ENCODE measurements around the gene EEF1AKMT2.
"Not testable (repeated sequence)": the region's sequence is repeated elsewhere in the genome, so short reads cannot be mapped to it uniquely, and the experiment has no call there.

EEF1AKMT2 gene

GRCh38 chr10:124798364-124798763 is 6.7 kb upstream of the EEF1AKMT2 start:
- Mint-ChIP-seq H3K9me3 (no peaks in the 10 kb centered on the region), H3K27me3 (peaks cover 4% of the 10 kb centered on the region), H3K27ac (no peak overlapping the region), H3K36me3 (ENCODE audit: low read depth) (peaks cover 7% of the 10 kb centered on the region), H3K4me3 (no peak overlapping the region), H3K4me1 (ENCODE audit: low read depth) (peaks cover 18% of the 10 kb centered on the region)
- DNase-seq = no peak

DNA sequence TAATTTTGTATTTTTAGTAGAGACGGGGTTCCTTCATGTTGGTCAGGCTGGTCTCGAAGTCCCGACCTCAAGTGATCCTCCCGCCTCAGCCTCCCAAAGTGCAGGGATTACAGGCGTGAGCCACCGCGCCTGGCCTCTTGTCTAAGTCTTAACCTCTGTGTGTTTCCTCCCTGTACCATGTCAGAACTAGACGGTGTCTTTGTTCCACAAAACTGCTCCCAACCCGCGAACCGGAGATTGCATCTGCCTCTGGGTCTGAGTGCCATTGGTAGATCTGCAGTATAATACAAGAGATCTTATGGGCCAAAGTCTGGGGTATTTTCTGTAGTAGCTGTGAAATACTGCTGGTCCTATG is 1.3 kb upstream of the EEF1AKMT2 start:
- H3K9me3 Mint-ChIP-seq = no peaks in the 10 kb centered on the region
- no peaks in the 10 kb centered on the region for H3K27me3 Mint-ChIP-seq
- no peak for DNase-seq
- H3K27ac Mint-ChIP-seq = peak overlapping the region; percentile 97
- H3K4me3 Mint-ChIP-seq = peak overlapping the region; percentile 90
- peaks cover 20% of the 10 kb centered on the region for H3K4me1 Mint-ChIP-seq (ENCODE audit: low read depth)
- peaks cover 26% of the 10 kb centered on the region for H3K36me3 Mint-ChIP-seq (ENCODE audit: low read depth)

DNA sequence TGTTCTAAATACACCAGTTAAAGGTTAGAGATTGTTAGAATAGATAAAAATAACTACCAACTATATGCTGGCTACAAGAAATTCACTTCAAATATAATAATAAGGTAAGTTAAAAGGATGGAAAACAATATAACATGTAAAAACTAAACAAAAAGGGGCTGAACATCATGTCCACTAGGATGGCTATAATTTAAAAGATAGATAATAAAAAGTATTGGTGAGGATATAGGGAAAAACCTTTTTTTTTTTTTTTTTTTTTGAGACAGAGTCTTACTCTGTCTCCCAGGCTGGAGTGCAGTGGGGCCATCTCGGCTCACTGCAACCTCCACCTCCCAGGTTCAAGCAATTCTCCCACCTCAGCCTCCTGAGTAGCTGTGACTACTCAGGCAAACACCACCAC is 8.8 kb downstream of the EEF1AKMT2 start:
- peaks cover 73% of the 10 kb centered on the region for H3K36me3 Mint-ChIP-seq (ENCODE audit: low read depth)
- not testable (repeated sequence) for DNase-seq; H3K27ac Mint-ChIP-seq; H3K4me1 Mint-ChIP-seq (ENCODE audit: low read depth); H3K27me3 Mint-ChIP-seq; H3K4me3 Mint-ChIP-seq; H3K9me3 Mint-ChIP-seq

DNA sequence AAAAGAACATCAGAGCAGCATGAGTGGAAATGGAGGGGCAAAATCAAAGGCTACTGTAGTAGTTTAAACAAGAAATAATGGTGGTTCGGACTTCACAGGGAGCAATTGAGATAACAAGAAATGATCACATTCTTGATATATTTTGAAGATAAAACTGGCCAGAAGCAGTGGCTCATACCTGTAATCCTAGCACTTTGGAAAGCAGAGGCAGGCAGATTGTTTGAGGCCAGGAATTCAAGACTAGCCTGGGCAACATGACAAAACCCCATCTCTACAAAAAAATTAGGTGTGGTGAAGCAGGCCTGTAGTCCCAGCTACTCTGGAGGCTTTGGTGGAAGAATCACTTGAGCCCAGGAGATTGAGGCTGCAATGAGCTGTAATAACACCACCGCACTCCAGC is 22.9 kb downstream of the EEF1AKMT2 start:
- DNase-seq = no peak
- Mint-ChIP-seq H3K36me3 (ENCODE audit: low read depth) (peaks cover 82% of the 10 kb centered on the region), H3K27ac (no peak overlapping the region), H3K9me3 (no peaks in the 10 kb centered on the region), H3K4me3 (no peak overlapping the region), H3K27me3 (no peaks in the 10 kb centered on the region), H3K4me1 (ENCODE audit: low read depth) (no peaks in the 10 kb centered on the region)

GRCh38 chr10:124765256-124765655 is 26.4 kb downstream of the EEF1AKMT2 start:
- DNase-seq = no peak
- H3K27ac Mint-ChIP-seq = no peak overlapping the region
- no peaks in the 10 kb centered on the region for H3K9me3 Mint-ChIP-seq
- no peak overlapping the region for H3K4me3 Mint-ChIP-seq
- peaks cover 74% of the 10 kb centered on the region for H3K36me3 Mint-ChIP-seq (ENCODE audit: low read depth)
- H3K27me3 Mint-ChIP-seq = no peaks in the 10 kb centered on the region
- no peaks in the 10 kb centered on the region for H3K4me1 Mint-ChIP-seq (ENCODE audit: low read depth)

DNA sequence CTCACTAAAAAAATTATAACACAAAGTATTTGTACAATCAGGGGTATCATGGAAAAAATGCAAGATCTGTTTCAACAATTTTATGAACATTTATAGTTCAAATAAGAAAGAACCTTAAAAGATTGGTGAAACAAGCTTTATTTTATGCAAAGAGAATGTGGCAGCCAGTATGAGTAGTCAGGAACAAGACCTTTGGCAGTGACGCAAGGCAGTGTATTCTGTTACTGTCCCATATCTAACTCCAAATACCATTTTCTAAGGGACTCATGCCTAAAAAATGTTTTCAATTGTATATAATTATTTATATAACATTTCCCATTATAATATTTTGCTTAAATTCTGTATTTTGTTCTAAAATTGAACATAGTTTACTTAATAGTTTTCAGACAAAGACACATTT is 28.4 kb downstream of the EEF1AKMT2 start:
- Mint-ChIP-seq H3K4me3 (no peak overlapping the region), H3K4me1 (ENCODE audit: low read depth) (no peaks in the 10 kb centered on the region), H3K36me3 (ENCODE audit: low read depth) (peaks cover 76% of the 10 kb centered on the region), H3K27me3 (no peaks in the 10 kb centered on the region), H3K27ac (no peak overlapping the region), H3K9me3 (no peaks in the 10 kb centered on the region)
- no peak for DNase-seq

GRCh38 chr10:124762281-124762680 is 29.4 kb downstream of the EEF1AKMT2 start:
- H3K27me3 Mint-ChIP-seq = no peaks in the 10 kb centered on the region
- H3K4me1 Mint-ChIP-seq (ENCODE audit: low read depth) = no peaks in the 10 kb centered on the region
- DNase-seq = no peak
- H3K36me3 Mint-ChIP-seq (ENCODE audit: low read depth) = peaks cover 77% of the 10 kb centered on the region
- H3K9me3 Mint-ChIP-seq = no peaks in the 10 kb centered on the region
- no peak overlapping the region for H3K27ac Mint-ChIP-seq
- no peak overlapping the region for H3K4me3 Mint-ChIP-seq

DNA sequence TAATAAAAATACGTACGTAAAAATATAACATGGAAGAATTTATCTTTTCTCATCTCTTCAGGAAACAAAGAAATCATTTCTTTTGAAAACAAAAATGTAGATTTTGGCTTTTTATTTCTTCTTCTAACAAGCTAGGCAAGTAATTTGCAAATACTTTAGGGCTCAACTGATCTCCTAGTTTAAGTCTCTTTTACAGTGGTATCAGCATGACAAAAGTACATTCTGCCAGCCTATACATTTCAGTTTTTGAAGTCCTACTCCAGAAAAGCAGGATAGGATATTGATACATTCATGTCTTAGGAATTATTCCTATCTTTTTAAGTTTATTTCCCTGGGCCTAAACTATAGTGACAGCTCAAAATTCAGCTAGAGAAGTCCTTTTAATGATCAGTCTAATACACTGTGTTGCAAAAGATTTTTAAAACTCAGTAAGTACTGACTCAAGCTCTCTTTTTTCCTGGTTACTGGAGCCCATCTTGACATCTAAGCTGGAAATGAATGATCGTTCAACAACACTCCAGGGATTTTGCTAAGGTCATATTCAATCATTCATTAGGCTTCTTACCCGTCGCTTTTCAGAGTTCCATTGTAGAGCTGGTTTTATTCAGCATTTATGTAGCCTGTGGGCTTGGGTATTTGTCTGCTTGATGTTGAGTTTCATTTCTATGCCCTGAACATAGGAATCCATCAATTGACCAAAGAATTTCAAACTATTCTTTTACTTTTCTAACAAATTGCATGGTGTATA is 35.4 kb downstream of the EEF1AKMT2 start:
- H3K27me3 Mint-ChIP-seq = no peaks in the 10 kb centered on the region
- no peak overlapping the region for H3K4me3 Mint-ChIP-seq
- peaks cover 80% of the 10 kb centered on the region for H3K36me3 Mint-ChIP-seq (ENCODE audit: low read depth)
- H3K27ac Mint-ChIP-seq = no peak overlapping the region
- no peaks in the 10 kb centered on the region for H3K9me3 Mint-ChIP-seq
- no peak for DNase-seq
- no peaks in the 10 kb centered on the region for H3K4me1 Mint-ChIP-seq (ENCODE audit: low read depth)

- no peaks in the 10 kb centered on the region for H3K9me3 Mint-ChIP-seq
- peaks cover 79% of the 10 kb centered on the region for H3K36me3 Mint-ChIP-seq (ENCODE audit: low read depth)
- no peak for DNase-seq
- no peak overlapping the region for H3K4me3 Mint-ChIP-seq
- no peaks in the 10 kb centered on the region for H3K4me1 Mint-ChIP-seq (ENCODE audit: low read depth)
- H3K27me3 Mint-ChIP-seq = no peaks in the 10 kb centered on the region
- H3K27ac Mint-ChIP-seq = no peak overlapping the region
Observed at GRCh38 chr10:124755581-124755980, 36.1 kb downstream of the EEF1AKMT2 start.

DNA sequence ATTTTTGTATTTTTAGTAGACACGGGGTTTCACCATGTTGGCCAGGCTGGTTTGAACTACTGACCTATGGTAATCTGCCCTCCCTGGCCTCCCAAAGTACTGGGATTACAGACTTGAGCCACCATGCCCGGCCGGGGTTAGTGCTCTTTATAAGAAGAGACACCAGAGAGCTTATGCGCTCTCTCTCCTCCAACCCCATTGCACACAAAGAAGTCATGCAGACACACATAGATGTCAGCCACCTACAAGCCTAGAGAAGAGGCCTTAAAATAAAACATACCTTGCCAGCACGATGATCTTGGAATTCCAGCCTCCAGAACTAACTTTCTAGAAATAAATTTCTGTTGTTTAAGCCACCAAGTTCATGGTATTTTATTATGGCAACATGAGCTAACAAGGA is 37.5 kb downstream of the EEF1AKMT2 start:
- Mint-ChIP-seq H3K27me3 (no peaks in the 10 kb centered on the region), H3K36me3 (ENCODE audit: low read depth) (peaks cover 72% of the 10 kb centered on the region), H3K9me3 (no peaks in the 10 kb centered on the region), H3K4me3 (no peak overlapping the region), H3K27ac (peak overlapping the region; percentile 10), H3K4me1 (ENCODE audit: low read depth) (peaks cover 7% of the 10 kb centered on the region)
- no peak for DNase-seq

GRCh38 chr10:124748953-124749645 is 42.6 kb downstream of the EEF1AKMT2 start:
- Mint-ChIP-seq H3K36me3 (ENCODE audit: low read depth) (peaks cover 40% of the 10 kb centered on the region), H3K4me1 (ENCODE audit: low read depth) (peaks cover 27% of the 10 kb centered on the region), H3K27me3 (no peaks in the 10 kb centered on the region), H3K27ac (peak overlapping the region; percentile 66), H3K9me3 (no peaks in the 10 kb centered on the region), H3K4me3 (no peak overlapping the region)
- no peak for DNase-seq

GRCh38 chr10:124748166-124748565 is 43.5 kb downstream of the EEF1AKMT2 start:
- Mint-ChIP-seq H3K27ac (no peak overlapping the region), H3K9me3 (no peaks in the 10 kb centered on the region), H3K4me3 (no peak overlapping the region)

GRCh38 chr10:124747745-124748144 is 43.9 kb downstream of the EEF1AKMT2 start:
- peaks cover 28% of the 10 kb centered on the region for H3K4me1 Mint-ChIP-seq (ENCODE audit: low read depth)
- H3K36me3 Mint-ChIP-seq (ENCODE audit: low read depth) = peaks cover 35% of the 10 kb centered on the region
- no peak overlapping the region for H3K4me3 Mint-ChIP-seq
- H3K27me3 Mint-ChIP-seq = no peaks in the 10 kb centered on the region
- DNase-seq = no peak
- no peaks in the 10 kb centered on the region for H3K9me3 Mint-ChIP-seq
- no peak overlapping the region for H3K27ac Mint-ChIP-seq

More at GRCh38 chr10:124748166-124748565, 43.5 kb downstream of the EEF1AKMT2 start:
- H3K27me3 Mint-ChIP-seq = no peaks in the 10 kb centered on the region
- no peak for DNase-seq
- peaks cover 37% of the 10 kb centered on the region for H3K36me3 Mint-ChIP-seq (ENCODE audit: low read depth)
- peaks cover 27% of the 10 kb centered on the region for H3K4me1 Mint-ChIP-seq (ENCODE audit: low read depth)

DNA sequence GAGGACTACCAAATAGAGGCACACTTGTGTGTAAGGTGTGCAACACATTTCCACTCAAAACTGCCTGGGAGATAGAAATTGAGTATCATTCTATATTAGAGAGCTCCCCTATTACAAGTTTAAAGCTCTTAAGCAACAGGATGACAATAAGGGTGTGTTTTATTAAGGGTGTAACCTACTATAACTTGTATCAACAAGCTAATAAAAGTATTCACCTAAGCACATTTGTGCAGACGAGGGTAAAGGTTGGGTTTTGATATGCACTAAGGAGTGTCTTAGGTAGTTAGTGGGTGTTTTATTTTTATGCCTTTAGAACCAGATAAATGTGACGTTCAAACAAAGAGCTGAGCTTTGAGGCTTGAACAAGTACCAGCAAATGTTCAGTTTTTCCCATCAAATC is 44.7 kb downstream of the EEF1AKMT2 start:
- Mint-ChIP-seq H3K27me3 (no peaks in the 10 kb centered on the region), H3K4me1 (ENCODE audit: low read depth) (peaks cover 35% of the 10 kb centered on the region)
- DNase-seq = no peak

GRCh38 chr10:124746447-124746846 is 45.2 kb downstream of the EEF1AKMT2 start:
- H3K27me3 Mint-ChIP-seq, H3K4me3 Mint-ChIP-seq, DNase-seq, H3K9me3 Mint-ChIP-seq, H3K27ac Mint-ChIP-seq: not testable (repeated sequence)
- peaks cover 41% of the 10 kb centered on the region for H3K4me1 Mint-ChIP-seq (ENCODE audit: low read depth)
- peaks cover 27% of the 10 kb centered on the region for H3K36me3 Mint-ChIP-seq (ENCODE audit: low read depth)

More for the DNA sequence above, 44.7 kb downstream of the EEF1AKMT2 start:
- no peaks in the 10 kb centered on the region for H3K9me3 Mint-ChIP-seq
- H3K36me3 Mint-ChIP-seq (ENCODE audit: low read depth) = peaks cover 32% of the 10 kb centered on the region
- no peak overlapping the region for H3K27ac Mint-ChIP-seq
- no peak overlapping the region for H3K4me3 Mint-ChIP-seq

All from activated T-cell treated with anti-CD3 and anti-CD28 coated beads, Interleukin-2, amount 50 U/mL, for 24 hours (primary cell).